GM12891 (cell line): ENCODE data around the gene NALCN.

Experiments
- PAX5 ChIP-seq: IDR thresholded peaks from 2 replicates; pipeline ENCODE4 v1.6.1; 2011; ENCODE audit warnings: low read length, moderate library complexity, mild to moderate bottlenecking; ENCODE audit not compliant: insufficient read depth, severe bottlenecking
- POLR2A ChIP-seq: IDR thresholded peaks from 2 replicates; pipeline ENCODE4 v1.6.1; 2011; ENCODE audit warnings: low read depth, low read length, control low read depth
- POLR2AphosphoS5 ChIP-seq: IDR thresholded peaks from 2 replicates; pipeline ENCODE4 v1.6.1; 2011; ENCODE audit warnings: low read depth, low read length, control low read depth
- SPI1 ChIP-seq: IDR thresholded peaks from 2 replicates; pipeline ENCODE4 v1.6.1; 2011; ENCODE audit warnings: low read depth, low read length, control low read depth
- TAF1 ChIP-seq: IDR thresholded peaks from 2 replicates; pipeline ENCODE4 v1.6.1; 2011; ENCODE audit warnings: low read depth, low read length, control low read depth

- TF ChIP-seq POLR2A (no peak), TAF1 (no peak), SPI1 (no peak), POLR2AphosphoS5 (no peak), PAX5 (no peak)
These were observed 33.8 kb upstream of the NALCN start for GRCh38 chr13:101449790-101450748.
